ENCODE data around the gene PUM2.
"Not testable (repeated sequence)": the region's sequence is repeated elsewhere in the genome, so short reads cannot be mapped to it uniquely, and the experiment has no call there.

PUM2 gene

GRCh38 chr2:20370191-20370590, 19.5 kb upstream of the PUM2 start:
- DNase-seq = no peak

GRCh38 chr2:20369366-20369765, 18.7 kb upstream of the PUM2 start:
- DNase-seq = no peak

GRCh38 chr2:20368706-20369105, 18.1 kb upstream of the PUM2 start:
- no peak for DNase-seq

- not testable (repeated sequence) for DNase-seq
These were observed 17.3 kb upstream of the PUM2 start for GRCh38 chr2:20367929-20368328.

- DNase-seq = no peak
These were observed 16.1 kb upstream of the PUM2 start for GRCh38 chr2:20366672-20367116.

GRCh38 chr2:20365249-20365817, 14.7 kb upstream of the PUM2 start:
- DNase-seq = no peak

GRCh38 chr2:20363578-20363977, 12.9 kb upstream of the PUM2 start:
- no peak for DNase-seq

GRCh38 chr2:20362701-20363435, 12.2 kb upstream of the PUM2 start:
- no peak for DNase-seq

- no peak for DNase-seq
These were observed 11.2 kb upstream of the PUM2 start for GRCh38 chr2:20361893-20362292.

- no peak for DNase-seq
These were observed 8.5 kb upstream of the PUM2 start for GRCh38 chr2:20359096-20359495.

- DNase-seq = no peak
These were observed 7.2 kb upstream of the PUM2 start for GRCh38 chr2:20357638-20358389.

- peak; percentile 28 for DNase-seq
These were observed 5.4 kb upstream of the PUM2 start for GRCh38 chr2:20356042-20356441.

- no peak for DNase-seq
These were observed 4.5 kb upstream of the PUM2 start for GRCh38 chr2:20355131-20355530.

GRCh38 chr2:20353241-20353992, 2.8 kb upstream of the PUM2 start:
- DNase-seq = peak; percentile 31

- DNase-seq = no peak
These were observed 2.1 kb upstream of the PUM2 start for GRCh38 chr2:20352581-20353216.

GRCh38 chr2:20352230-20352578, 1.6 kb upstream of the PUM2 start:
- peak; percentile 52 for DNase-seq

GRCh38 chr2:20351555-20352229, 1.0 kb upstream of the PUM2 start:
- peak; percentile 83 for DNase-seq

- DNase-seq = peak; percentile 66
These were observed 467 bp downstream of the PUM2 start for GRCh38 chr2:20350041-20350712.

GRCh38 chr2:20349513-20349921, 1.1 kb downstream of the PUM2 start:
- DNase-seq = no peak

- DNase-seq = no peak
These were observed 2.1 kb downstream of the PUM2 start for GRCh38 chr2:20348542-20348941.

GRCh38 chr2:20346565-20347381, 3.9 kb downstream of the PUM2 start:
- no peak for DNase-seq
